ENCODE data around the gene DCAF12. TPM values are rescaled to one million over a fixed set of nuclear protein-coding genes. Genes with fewer than 3 reads are reported as not detected.

DCAF12 gene
- total RNA-seq, 1 experiment from 2014 or later: 38.3 TPM

DNA sequence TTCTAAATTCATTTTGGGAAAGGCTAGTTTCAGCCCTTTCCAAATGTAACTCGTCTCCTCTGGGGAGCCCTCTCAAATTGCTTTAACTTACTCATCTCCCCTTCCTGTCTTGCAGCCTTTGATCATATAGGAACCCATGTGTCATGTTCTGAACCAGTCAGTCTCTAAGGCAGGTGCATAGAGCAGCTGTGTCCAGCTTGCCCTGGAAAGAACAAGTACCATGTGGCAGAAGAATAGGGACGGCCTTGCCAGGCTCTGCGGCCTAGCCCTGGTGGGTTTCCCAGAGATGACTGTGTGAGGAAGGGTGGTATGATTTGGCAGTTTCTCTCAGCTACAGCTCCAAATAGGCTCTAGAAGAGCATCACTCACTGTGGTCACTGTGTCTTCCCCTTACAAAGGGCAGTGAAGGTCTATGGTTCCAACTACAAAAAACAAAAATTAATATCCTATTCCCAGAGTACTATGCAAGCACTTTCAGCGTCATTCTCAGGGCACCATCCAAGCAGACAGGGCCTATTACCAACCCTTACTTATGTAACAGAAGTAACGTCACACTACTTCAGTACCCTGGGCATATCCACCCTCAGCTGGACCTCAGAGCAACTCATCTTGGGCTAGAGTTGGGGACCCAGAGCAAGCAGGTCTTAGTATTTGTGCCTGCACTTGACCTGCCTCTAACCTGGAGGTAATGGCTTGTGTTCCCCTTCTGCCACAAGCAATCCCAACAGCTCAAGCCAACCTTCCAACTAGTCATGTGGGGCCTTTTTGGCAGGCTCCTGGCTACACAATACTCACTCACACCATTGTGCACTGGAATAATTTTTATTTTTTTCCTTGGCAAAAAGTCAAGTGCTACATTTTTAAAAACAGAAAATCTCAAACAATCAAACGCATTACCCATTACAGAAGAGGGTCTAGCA lies 40.7 kb downstream of the DCAF12 start:
- ATAC-seq: peak; percentile 37; the same call in 1 of the 2 replicates
- POLR2A ChIA-PET: interaction anchor here (0.6 kb wide), 1 partner anchor 109 kb away, joined by 5 read pairs; no protein-coding TSS in a partner anchor
- CTCF ChIA-PET: no interaction called here
- no peak for DNase-seq (ENCODE audit: low read depth, low spot score)
- H3K4me1 ChIP-seq (ENCODE audit: control insufficient read depth, insufficient read depth, low read length): no peaks in the 10 kb centered on the region
- H3K27ac ChIP-seq (ENCODE audit: low read length): no peak overlapping the region
- no peaks in the 10 kb centered on the region for H3K9me3 ChIP-seq (ENCODE audit: control insufficient read depth, insufficient read depth, low read depth, low read length)
- no TSS peak for BruUV-seq (replicated peaks)
- H3K27me3 ChIP-seq (ENCODE audit: control insufficient read depth, insufficient read depth, low read length): no peaks in the 10 kb centered on the region
- in situ Hi-C loops (cut with HindIII; ENCODE audit: low pct_unique_long_range_greater_than_20kb, low sequenced_read_pairs): no loop called here
- TF ChIP-seq, protein P1, sequence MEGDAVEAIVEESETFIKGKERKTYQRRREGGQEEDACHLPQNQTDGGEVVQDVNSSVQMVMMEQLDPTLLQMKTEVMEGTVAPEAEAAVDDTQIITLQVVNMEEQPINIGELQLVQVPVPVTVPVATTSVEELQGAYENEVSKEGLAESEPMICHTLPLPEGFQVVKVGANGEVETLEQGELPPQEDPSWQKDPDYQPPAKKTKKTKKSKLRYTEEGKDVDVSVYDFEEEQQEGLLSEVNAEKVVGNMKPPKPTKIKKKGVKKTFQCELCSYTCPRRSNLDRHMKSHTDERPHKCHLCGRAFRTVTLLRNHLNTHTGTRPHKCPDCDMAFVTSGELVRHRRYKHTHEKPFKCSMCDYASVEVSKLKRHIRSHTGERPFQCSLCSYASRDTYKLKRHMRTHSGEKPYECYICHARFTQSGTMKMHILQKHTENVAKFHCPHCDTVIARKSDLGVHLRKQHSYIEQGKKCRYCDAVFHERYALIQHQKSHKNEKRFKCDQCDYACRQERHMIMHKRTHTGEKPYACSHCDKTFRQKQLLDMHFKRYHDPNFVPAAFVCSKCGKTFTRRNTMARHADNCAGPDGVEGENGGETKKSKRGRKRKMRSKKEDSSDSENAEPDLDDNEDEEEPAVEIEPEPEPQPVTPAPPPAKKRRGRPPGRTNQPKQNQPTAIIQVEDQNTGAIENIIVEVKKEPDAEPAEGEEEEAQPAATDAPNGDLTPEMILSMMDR (IDR thresholded peaks at IDR 0.05): no peak
- TF ChIP-seq TCF7L2 (IDR thresholded peaks at IDR 0.05; ENCODE audit: low read depth, low read length) (no peak), POLR2AphosphoS5 (IDR thresholded peaks at IDR 0.05; ENCODE audit: low read depth, low read length) (no peak), SIN3A (IDR thresholded peaks at IDR 0.05; ENCODE audit: borderline replicate concordance, insufficient read depth, low read depth, low read length) (no peak)
- TF ChIP-seq, protein P2, sequence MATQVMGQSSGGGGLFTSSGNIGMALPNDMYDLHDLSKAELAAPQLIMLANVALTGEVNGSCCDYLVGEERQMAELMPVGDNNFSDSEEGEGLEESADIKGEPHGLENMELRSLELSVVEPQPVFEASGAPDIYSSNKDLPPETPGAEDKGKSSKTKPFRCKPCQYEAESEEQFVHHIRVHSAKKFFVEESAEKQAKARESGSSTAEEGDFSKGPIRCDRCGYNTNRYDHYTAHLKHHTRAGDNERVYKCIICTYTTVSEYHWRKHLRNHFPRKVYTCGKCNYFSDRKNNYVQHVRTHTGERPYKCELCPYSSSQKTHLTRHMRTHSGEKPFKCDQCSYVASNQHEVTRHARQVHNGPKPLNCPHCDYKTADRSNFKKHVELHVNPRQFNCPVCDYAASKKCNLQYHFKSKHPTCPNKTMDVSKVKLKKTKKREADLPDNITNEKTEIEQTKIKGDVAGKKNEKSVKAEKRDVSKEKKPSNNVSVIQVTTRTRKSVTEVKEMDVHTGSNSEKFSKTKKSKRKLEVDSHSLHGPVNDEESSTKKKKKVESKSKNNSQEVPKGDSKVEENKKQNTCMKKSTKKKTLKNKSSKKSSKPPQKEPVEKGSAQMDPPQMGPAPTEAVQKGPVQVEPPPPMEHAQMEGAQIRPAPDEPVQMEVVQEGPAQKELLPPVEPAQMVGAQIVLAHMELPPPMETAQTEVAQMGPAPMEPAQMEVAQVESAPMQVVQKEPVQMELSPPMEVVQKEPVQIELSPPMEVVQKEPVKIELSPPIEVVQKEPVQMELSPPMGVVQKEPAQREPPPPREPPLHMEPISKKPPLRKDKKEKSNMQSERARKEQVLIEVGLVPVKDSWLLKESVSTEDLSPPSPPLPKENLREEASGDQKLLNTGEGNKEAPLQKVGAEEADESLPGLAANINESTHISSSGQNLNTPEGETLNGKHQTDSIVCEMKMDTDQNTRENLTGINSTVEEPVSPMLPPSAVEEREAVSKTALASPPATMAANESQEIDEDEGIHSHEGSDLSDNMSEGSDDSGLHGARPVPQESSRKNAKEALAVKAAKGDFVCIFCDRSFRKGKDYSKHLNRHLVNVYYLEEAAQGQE (IDR thresholded peaks at IDR 0.05; ENCODE audit: insufficient read depth in 1 of 2, low read depth in 2 of 2, low read length in 1 of 2): no peak
- H3K4me3 ChIP-seq (ENCODE audit: low read depth in 2 of 2, low read length in 2 of 2): no peak overlapping the region
- peaks cover 8% of the 10 kb centered on the region; the same call in 1 of the 2 replicates for H3K36me3 ChIP-seq (ENCODE audit: control insufficient read depth, insufficient read depth, low read length)
- intact Hi-C loops (cut with micrococcal nuclease; ENCODE audit: unreplicated experiment): no loop called here

DNA sequence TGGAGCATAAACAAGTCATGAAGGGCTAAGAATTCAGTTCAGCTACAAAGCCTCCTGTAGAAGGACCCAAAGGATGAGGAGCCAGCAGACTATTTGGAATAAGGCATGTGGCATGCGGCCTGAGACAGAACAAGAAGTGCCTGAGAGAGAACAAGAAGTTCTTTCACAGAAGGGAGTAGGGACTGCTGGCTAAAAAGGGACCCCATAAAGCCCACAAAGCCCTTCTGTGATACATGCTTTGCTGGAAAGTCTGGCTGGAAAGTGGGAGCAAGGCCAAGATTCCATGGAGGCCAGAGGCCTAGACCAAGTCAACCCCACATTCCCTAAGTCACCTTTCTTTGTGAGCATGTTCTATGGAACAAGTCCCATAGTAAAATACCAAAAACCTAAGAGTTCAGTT lies 41.9 kb downstream of the DCAF12 start:
- no peak overlapping the region for H3K27ac ChIP-seq (ENCODE audit: low read length)
- no peaks in the 10 kb centered on the region for H3K4me1 ChIP-seq (ENCODE audit: control insufficient read depth, insufficient read depth, low read length)
- no peaks in the 10 kb centered on the region for H3K27me3 ChIP-seq (ENCODE audit: control insufficient read depth, insufficient read depth, low read length)
- no peak overlapping the region for H3K4me3 ChIP-seq (ENCODE audit: low read depth in 2 of 2, low read length in 2 of 2)
- H3K9me3 ChIP-seq (ENCODE audit: control insufficient read depth, insufficient read depth, low read depth, low read length): no peaks in the 10 kb centered on the region
- ATAC-seq (no peak), DNase-seq (ENCODE audit: low read depth, low spot score) (no peak)
- ChIA-PET POLR2A (no interaction called here), CTCF (interaction anchor here (0.6 kb wide), 1 partner anchor 66 kb away, joined by 7 read pairs; no protein-coding TSS in a partner anchor)
- no TSS peak for BruUV-seq (replicated peaks)
- TF ChIP-seq, protein P1 (IDR thresholded peaks at IDR 0.05): no peak
- TF ChIP-seq POLR2AphosphoS5 (IDR thresholded peaks at IDR 0.05; ENCODE audit: low read depth, low read length) (no peak; the same call in 1 of the 2 replicates), TCF7L2 (IDR thresholded peaks at IDR 0.05; ENCODE audit: low read depth, low read length) (no peak), SIN3A (IDR thresholded peaks at IDR 0.05; ENCODE audit: borderline replicate concordance, insufficient read depth, low read depth, low read length) (no peak)
- TF ChIP-seq, protein P2 (IDR thresholded peaks at IDR 0.05; ENCODE audit: insufficient read depth in 1 of 2, low read depth in 2 of 2, low read length in 1 of 2): no peak
- in situ Hi-C loops (cut with HindIII; ENCODE audit: low pct_unique_long_range_greater_than_20kb, low sequenced_read_pairs) (no loop called here), intact Hi-C loops (cut with micrococcal nuclease; ENCODE audit: unreplicated experiment) (no loop called here)
- peaks cover 8% of the 10 kb centered on the region; the same call in 1 of the 2 replicates for H3K36me3 ChIP-seq (ENCODE audit: control insufficient read depth, insufficient read depth, low read length)

Measured in Panc1 (cell line).